Endothelial cell of umbilical vein (primary cell): Measurements from ENCODE around the gene TFB2M. TPM values are rescaled to one million over a fixed set of nuclear protein-coding genes. Genes with fewer than 3 reads are reported as not detected.

Source experiments
- BruUV-seq: library from RNA; stranded (reverse); fragments of 400-500 nt; replicated peaks from 2 replicates; lab custom pipeline; 2021; lab: Mats Ljungman, UMichigan
- CTCF ChIA-PET: fragments of 300-600, 350-600 bp; sonication (Branson Sonifier 250); formaldehyde crosslinking; loops from one replicate; lab custom pipeline; 2021; ENCODE audit warnings: antibody characterized with exemption, inconsistent platforms; lab: Charles Lee
- POLR2A ChIA-PET: fragments of 300-600, 350-600 bp; sonication (Branson Sonifier 250); formaldehyde crosslinking; loops from one replicate; lab custom pipeline; 2021; ENCODE audit warnings: antibody characterized with exemption, inconsistent platforms; lab: Charles Lee
- DNase-seq: peaks from one replicate; pipeline ENCODE4 v3.0.0-alpha.2; 2011; ENCODE audit warnings: low read depth, low spot score
- FAIRE-seq: peaks from 2 replicates; lab custom pipeline; 2011; peaks lifted over from hg19 to GRCh38; lab: Jason Lieb, UNC
- H2AFZ ChIP-seq: 2 replicates; pipeline ENCODE4 v1.6.0; 2012; ENCODE audit warnings: low read depth, low read length, control low read depth, inconsistent platforms
- H3K27ac ChIP-seq: 2 replicates; pipeline ENCODE4 v1.5.1; 2011; ENCODE audit warnings: low read depth, mild to moderate bottlenecking, control low read depth, low read length, moderate library complexity; ENCODE audit not compliant: insufficient read depth
- H3K27me3 ChIP-seq, 2 experiments: 2 replicates each; pipeline versions ENCODE4 v1.6.0 to v1.6.1; 2011; ENCODE audit warnings: low read length in 2 of 2, mixed read lengths in 1 of 2; ENCODE audit not compliant: control insufficient read depth in 2 of 2, insufficient read depth in 2 of 2
- H3K36me3 ChIP-seq, 2 experiments: 2 replicates in 1 of 2; 3 replicates in 1 of 2; pipeline ENCODE4 v1.5.1; 2011; ENCODE audit warnings: low read length in 2 of 2, mild to moderate bottlenecking in 1 of 2, moderate library complexity in 1 of 2; ENCODE audit not compliant: control insufficient read depth in 2 of 2, insufficient read depth in 2 of 2; ENCODE audit errors: extremely low read depth in 1 of 2
- H3K4me1 ChIP-seq: 3 replicates; pipeline ENCODE4 v1.5.1; 2011; ENCODE audit warnings: mild to moderate bottlenecking, low read length; ENCODE audit not compliant: control insufficient read depth, insufficient read depth; ENCODE audit errors: extremely low read depth
- H3K4me2 ChIP-seq: 2 replicates; pipeline ENCODE4 v1.6.1; 2011; ENCODE audit warnings: low read length, control low read depth, mixed read lengths; ENCODE audit not compliant: insufficient read depth
- H3K4me3 ChIP-seq, 3 experiments: fragments of 200-600 bp in 1 of 3; sonication (generic), shearing (Covaris generic) in 1 of 3; replicated peaks in 1 of 3; 2 replicates each; pipeline ENCODE4 v1.5.1; 2011 to 2016; ENCODE audit warnings: control low read depth in 3 of 3, low read length in 3 of 3, mild to moderate bottlenecking in 2 of 3, inconsistent platforms in 1 of 3, low read depth in 1 of 3, moderate library complexity in 1 of 3; ENCODE audit not compliant: insufficient read depth in 1 of 3
- H3K79me2 ChIP-seq: 2 replicates; pipeline ENCODE4 v1.6.0; 2012; ENCODE audit warnings: low read length, inconsistent platforms; ENCODE audit not compliant: control insufficient read depth, insufficient read depth
- H3K9ac ChIP-seq: replicated peaks from 2 replicates; pipeline ENCODE3; 2011; ENCODE audit warnings: low read length, control low read depth; ENCODE audit not compliant: insufficient read depth; ENCODE audit errors: extremely low read depth
- H3K9me1 ChIP-seq: replicated peaks from 3 replicates; pipeline ENCODE4 v1.6.0; 2011; ENCODE audit warnings: mild to moderate bottlenecking, low read length; ENCODE audit not compliant: control insufficient read depth, insufficient read depth; ENCODE audit errors: extremely low read depth
- H3K9me3 ChIP-seq: replicated peaks from 2 replicates; pipeline ENCODE4 v1.5.1; 2012; ENCODE audit warnings: low read length, inconsistent platforms; ENCODE audit not compliant: control insufficient read depth, insufficient read depth
- H4K20me1 ChIP-seq: replicated peaks from 2 replicates; pipeline ENCODE3; 2011; ENCODE audit warnings: mild to moderate bottlenecking, low read length; ENCODE audit not compliant: control insufficient read depth, insufficient read depth; ENCODE audit errors: extremely low read depth
- EZH2 ChIP-seq: IDR thresholded peaks from 2 replicates; pipeline ENCODE4 v1.6.1; 2012; ENCODE audit warnings: borderline replicate concordance, low read depth, mild to moderate bottlenecking, moderate library complexity, low read length, inconsistent platforms; ENCODE audit not compliant: severe bottlenecking
- FOS ChIP-seq: IDR thresholded peaks from 2 replicates; pipeline ENCODE4 v1.6.1; 2011; ENCODE audit warnings: mild to moderate bottlenecking, low read length, moderate library complexity, borderline replicate concordance; ENCODE audit not compliant: insufficient read depth
- GATA2 ChIP-seq: IDR thresholded peaks from 2 replicates; pipeline ENCODE4 v1.7.0; 2011; ENCODE audit warnings: low read depth, mild to moderate bottlenecking, moderate library complexity, mixed read lengths, low read length; ENCODE audit not compliant: insufficient read length, insufficient read depth
- JUN ChIP-seq: IDR thresholded peaks from 2 replicates; pipeline ENCODE4 v1.6.1; 2011; ENCODE audit warnings: borderline replicate concordance, low read depth; ENCODE audit not compliant: insufficient read length, insufficient read depth
- MAX ChIP-seq: IDR thresholded peaks from 2 replicates; pipeline ENCODE4 v1.6.1; 2011; ENCODE audit not compliant: insufficient read depth, insufficient read length
- MYC ChIP-seq: IDR thresholded peaks from one replicate; pipeline ENCODE4 v1.6.1; 2011; ENCODE audit warnings: mild to moderate bottlenecking, low read depth, low read length
- POLR2A ChIP-seq: IDR thresholded peaks from 2 replicates; pipeline ENCODE4 v1.6.1; 2012; ENCODE audit warnings: low read depth, mild to moderate bottlenecking, control low read depth, low read length
- POLR2AphosphoS5 ChIP-seq: IDR thresholded peaks from 2 replicates; pipeline ENCODE4 v1.6.1; 2012; ENCODE audit warnings: low read depth, mild to moderate bottlenecking, control low read depth, low read length, moderate library complexity; ENCODE audit not compliant: insufficient read depth
- dilution Hi-C: fragments of 300-500 bp; cut with MboI; formaldehyde crosslinking; loops from one replicate; pipeline ENCODE4 v1.15.0; 2019; ENCODE audit warnings: low sequenced_read_pairs; ENCODE audit not compliant: extremely low pct_ligation_motif_present
- intact Hi-C: fragments of 100-400 bp; cut with micrococcal nuclease; formaldehyde crosslinking; loops from one replicate; pipeline ENCODE4 v1.10.0; 2022
- polyA plus RNA-seq, 4 experiments: library from polyadenylated mRNA; depleted of rRNA in 3 of 4; stranded (reverse) in 3 of 4; unstranded in 1 of 4; fragments of >200 nt; gene quantifications; 2 replicates each; pipeline versions ENCODE4 v1.2.1 to v1.2.3, GENCODE V29; 2011 to 2012; ENCODE audit warnings: missing spikeins in 1 of 4
- total RNA-seq: library from RNA; stranded (reverse); gene quantifications from 2 replicates; pipeline ENCODE4 v1.2.3, GENCODE V29; 2021
- TF ChIP-seq, protein P1 (sequence below), 2 donors: IDR thresholded peaks; 1 replicate in 1 of 2; 2 replicates in 1 of 2; pipeline ENCODE4 v1.5.1; 2011; ENCODE audit warnings: low read length in 2 of 2, mild to moderate bottlenecking in 2 of 2, moderate library complexity in 2 of 2, control low read depth in 1 of 2, inconsistent platforms in 1 of 2, low read depth in 1 of 2; ENCODE audit not compliant: insufficient read depth in 1 of 2; ENCODE audit errors: extremely low read depth in 1 of 2

Gene TFB2M
- total and polyA plus RNA-seq, 2 donors (not counting 3 experiments of a cell fraction or from before 2014, with no cell fraction given) = 8.4 to 14.8 TPM

DNA sequence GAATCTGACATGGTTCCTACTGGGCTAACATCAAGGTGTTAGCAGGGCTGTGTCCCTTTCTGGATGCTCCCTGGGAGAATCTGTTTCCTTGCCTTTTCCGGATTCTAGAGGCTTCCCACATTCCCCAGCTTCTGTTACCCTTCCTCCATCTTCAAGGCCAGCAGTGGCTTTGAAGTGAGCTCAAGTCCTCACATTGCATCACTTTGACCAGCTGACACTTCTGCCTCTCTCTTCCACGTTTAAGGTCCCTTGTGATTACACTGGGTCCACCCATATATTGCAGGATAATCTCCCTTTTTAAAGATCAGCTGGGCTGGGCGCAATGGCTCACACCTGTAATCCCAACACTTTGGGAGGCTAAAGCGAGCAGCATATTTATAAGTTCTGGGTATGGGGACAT is 33.3 kb upstream of the TFB2M start:
- DNase-seq (no peak), FAIRE-seq (no peak)
- H3K9ac ChIP-seq = no peak overlapping the region
- no peaks in the 10 kb centered on the region for H4K20me1 ChIP-seq
- dilution Hi-C loops (no loop called here), intact Hi-C loops (no loop called here)
- H3K9me1 ChIP-seq = no peaks in the 10 kb centered on the region
- H3K36me3 ChIP-seq = no peaks in the 10 kb centered on the region
- H3K4me2 ChIP-seq = no peak overlapping the region
- ChIA-PET CTCF (interaction anchor here (1.5 to 1.7 kb wide), 2 partner anchors 9 to 19 kb away, joined by 3 to 6 read pairs; no protein-coding TSS in a partner anchor), POLR2A (interaction anchor here (1.0 kb wide), 1 partner anchor 10 kb away, joined by 4 read pairs; no protein-coding TSS in a partner anchor)
- H3K27me3 ChIP-seq = no peaks in the 10 kb centered on the region
- no peak overlapping the region for H3K27ac ChIP-seq
- no peaks in the 10 kb centered on the region for H3K9me3 ChIP-seq
- no peak overlapping the region for H3K4me3 ChIP-seq
- TF ChIP-seq, protein P1, sequence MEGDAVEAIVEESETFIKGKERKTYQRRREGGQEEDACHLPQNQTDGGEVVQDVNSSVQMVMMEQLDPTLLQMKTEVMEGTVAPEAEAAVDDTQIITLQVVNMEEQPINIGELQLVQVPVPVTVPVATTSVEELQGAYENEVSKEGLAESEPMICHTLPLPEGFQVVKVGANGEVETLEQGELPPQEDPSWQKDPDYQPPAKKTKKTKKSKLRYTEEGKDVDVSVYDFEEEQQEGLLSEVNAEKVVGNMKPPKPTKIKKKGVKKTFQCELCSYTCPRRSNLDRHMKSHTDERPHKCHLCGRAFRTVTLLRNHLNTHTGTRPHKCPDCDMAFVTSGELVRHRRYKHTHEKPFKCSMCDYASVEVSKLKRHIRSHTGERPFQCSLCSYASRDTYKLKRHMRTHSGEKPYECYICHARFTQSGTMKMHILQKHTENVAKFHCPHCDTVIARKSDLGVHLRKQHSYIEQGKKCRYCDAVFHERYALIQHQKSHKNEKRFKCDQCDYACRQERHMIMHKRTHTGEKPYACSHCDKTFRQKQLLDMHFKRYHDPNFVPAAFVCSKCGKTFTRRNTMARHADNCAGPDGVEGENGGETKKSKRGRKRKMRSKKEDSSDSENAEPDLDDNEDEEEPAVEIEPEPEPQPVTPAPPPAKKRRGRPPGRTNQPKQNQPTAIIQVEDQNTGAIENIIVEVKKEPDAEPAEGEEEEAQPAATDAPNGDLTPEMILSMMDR (IDR thresholded peaks at IDR 0.05; ENCODE audit: extremely low read depth in 1 of 2, insufficient read depth in 1 of 2, low read depth in 1 of 2, low read length in 2 of 2) = no peak
- TF ChIP-seq JUN = no peak
- TF ChIP-seq POLR2A = no peak
- TF ChIP-seq POLR2AphosphoS5 = no peak
- no peak for TF ChIP-seq EZH2
- no peak for TF ChIP-seq FOS
- TF ChIP-seq MAX = no peak
- no peak for TF ChIP-seq MYC
- TF ChIP-seq GATA2 = no peak
- no peak overlapping the region for H2AFZ ChIP-seq
- peaks cover 27% of the 10 kb centered on the region for H3K79me2 ChIP-seq
- H3K4me1 ChIP-seq = no peaks in the 10 kb centered on the region
- no TSS peak for BruUV-seq
